HepG2 (cell line): ENCODE measurements around the gene EZH2. TPM values are rescaled to one million over a fixed set of nuclear protein-coding genes. Genes with fewer than 3 reads are reported as not detected.

ENCODE experiments used
- ATAC-seq: fragments of 200-7000 bp; cut with Tn5 transposase; 3 replicates; pipeline ENCODE4 v1.9.1; 2020; ENCODE audit warnings: mild to moderate bottlenecking, moderate library complexity
- BruUV-seq: library from RNA; stranded (reverse); fragments of 400-500 nt; replicated peaks from 2 replicates; lab custom pipeline; 2021; lab: Mats Ljungman, UMichigan
- CTCF ChIA-PET: fragments of 300-600 bp; formaldehyde crosslinking; extraction: SDS; loops from one replicate; lab custom pipeline; 2021; ENCODE audit warnings: low total read pairs, inconsistent platforms, low intra/inter-chr PET ratio; lab: Yijun Ruan, JAX
- POLR2A ChIA-PET: fragments of 350-600 bp; sonication (Branson Sonifier 250); formaldehyde crosslinking; loops from one replicate; lab custom pipeline; 2020; ENCODE audit warnings: antibody characterized with exemption, inconsistent platforms; lab: Yijun Ruan, JAX
- DNase-seq: peaks from one replicate; pipeline ENCODE4 v3.0.0-alpha.2; 2015; ENCODE audit warnings: low spot score
- FAIRE-seq: peaks from 3 replicates; lab custom pipeline; 2011; peaks lifted over from hg19 to GRCh38; lab: Jason Lieb, UNC
- H2AFZ ChIP-seq: one replicate; pipeline ENCODE4 v1.6.1; 2011; ENCODE audit warnings: low read length, inconsistent platforms
- H3K27ac ChIP-seq: fragments of 300-600 bp; 3 replicates; pipeline ENCODE4 v1.8.0; 2011; ENCODE audit warnings: mixed run types, mild to moderate bottlenecking, mixed read lengths, low read length, inconsistent platforms; ENCODE audit not compliant: insufficient read depth; ENCODE audit errors: extremely low read length
- H3K27me3 ChIP-seq, 2 experiments: fragments of 200-600 bp in 1 of 2; 2 replicates in 1 of 2; 3 replicates in 1 of 2; pipeline versions ENCODE4 v1.6.0 to v1.8.0; 2011; ENCODE audit warnings: low read length in 2 of 2, mild to moderate bottlenecking in 2 of 2, moderate library complexity in 2 of 2, inconsistent platforms in 1 of 2; ENCODE audit not compliant: insufficient read depth in 2 of 2, control insufficient read depth in 1 of 2
- H3K36me3 ChIP-seq, 2 experiments: fragments of 200-600 bp in 1 of 2; replicated peaks in 1 of 2; 2 replicates in 1 of 2; 3 replicates in 1 of 2; pipeline versions ENCODE4 v1.5.1 to v1.8.0; 2011; ENCODE audit warnings: low read length in 2 of 2, inconsistent platforms in 1 of 2; ENCODE audit not compliant: insufficient read depth in 2 of 2, control insufficient read depth in 1 of 2
- H3K4me1 ChIP-seq: 2 replicates; pipeline ENCODE4 v1.5.1; 2012; ENCODE audit warnings: low read length, inconsistent platforms; ENCODE audit not compliant: insufficient read depth
- H3K4me2 ChIP-seq: 2 replicates; pipeline ENCODE4 v1.6.0; 2011; ENCODE audit warnings: low read depth, low read length, inconsistent platforms
- H3K4me3 ChIP-seq, 3 experiments: fragments of 200-600 bp in 1 of 3; sonication (generic), shearing (Covaris generic) in 1 of 3; replicated peaks in 1 of 3; 2 replicates each; pipeline ENCODE4 v1.5.1; 2011 to 2016; ENCODE audit warnings: low read length in 3 of 3, inconsistent platforms in 2 of 3, low read depth in 2 of 3, mild to moderate bottlenecking in 2 of 3, control low read depth in 1 of 3, mixed read lengths in 1 of 3; ENCODE audit not compliant: insufficient read depth in 1 of 3
- H3K79me2 ChIP-seq: one replicate; pipeline ENCODE4 v1.6.1; 2011; ENCODE audit warnings: low read length, inconsistent platforms; ENCODE audit not compliant: insufficient read depth
- H3K9ac ChIP-seq: 2 replicates; pipeline ENCODE4 v1.6.0; 2011; ENCODE audit warnings: mild to moderate bottlenecking, low read depth, low read length, inconsistent platforms; ENCODE audit not compliant: insufficient read depth
- H3K9me3 ChIP-seq: 2 replicates; pipeline ENCODE4 v1.5.1; 2012; ENCODE audit warnings: mild to moderate bottlenecking, low read length
- H4K20me1 ChIP-seq: 2 replicates; pipeline ENCODE4 v1.6.0; 2011; ENCODE audit warnings: inconsistent platforms, mild to moderate bottlenecking, low read length, moderate library complexity; ENCODE audit not compliant: insufficient read depth
- FOXP1 ChIP-seq, 2 experiments: fragments of 450-650 bp in 1 of 2; IDR thresholded peaks; 2 replicates each; pipeline ENCODE4 v1.6.1; 2017 to 2018; ENCODE audit warnings: antibody characterized with exemption in 1 of 2
- HNF1B ChIP-seq: sonication (generic); formaldehyde crosslinking; IDR thresholded peaks from 2 replicates; pipeline ENCODE4 v1.5.1; 2020; ENCODE audit warnings: mild to moderate bottlenecking, moderate library complexity, missing genetic modification reagents
- KDM5A ChIP-seq: fragments of 200-600 bp; sonication (generic); IDR thresholded peaks from 2 replicates; pipeline ENCODE4 v1.7.0; 2018; ENCODE audit warnings: antibody characterized with exemption, mild to moderate bottlenecking, low read length, borderline replicate concordance
- MXD4 ChIP-seq: IDR thresholded peaks from 2 replicates; pipeline ENCODE4 v1.6.1; 2016; ENCODE audit warnings: mild to moderate bottlenecking, missing biosample characterization, missing genetic modification reagents
- MZF1 ChIP-seq: sonication (generic); formaldehyde crosslinking; IDR thresholded peaks from 2 replicates; pipeline ENCODE4 v1.8.1; 2023; ENCODE audit warnings: mild to moderate bottlenecking, missing genetic modification reagents, borderline replicate concordance
- NR0B2 ChIP-seq: sonication (generic); formaldehyde crosslinking; IDR thresholded peaks from 2 replicates; pipeline ENCODE4 v1.4.0; 2020; ENCODE audit warnings: mild to moderate bottlenecking, missing genetic modification reagents
- SMAD1 ChIP-seq: sonication (generic); formaldehyde crosslinking; IDR thresholded peaks from 2 replicates; pipeline ENCODE4 v1.4.0; 2020; ENCODE audit warnings: missing genetic modification reagents, low read depth, mild to moderate bottlenecking, borderline replicate concordance
- SP5 ChIP-seq: IDR thresholded peaks from 2 replicates; pipeline ENCODE4 v1.6.1; 2016; ENCODE audit warnings: low read depth, borderline replicate concordance
- ZBTB37 ChIP-seq: sonication (generic); formaldehyde crosslinking; IDR thresholded peaks from 2 replicates; pipeline ENCODE4 v1.4.0; 2020; ENCODE audit warnings: mild to moderate bottlenecking, missing genetic modification reagents
- ZNF33A ChIP-seq: sonication (generic); formaldehyde crosslinking; IDR thresholded peaks from 2 replicates; pipeline ENCODE4 v1.5.1; 2020; ENCODE audit warnings: missing genetic modification reagents, mild to moderate bottlenecking, moderate library complexity, borderline replicate concordance
- ZNF564 ChIP-seq: sonication (generic); formaldehyde crosslinking; IDR thresholded peaks from 2 replicates; pipeline ENCODE4 v1.8.1; 2023; ENCODE audit warnings: mild to moderate bottlenecking, missing genetic modification reagents
- ZNF703 ChIP-seq: sonication (generic); formaldehyde crosslinking; IDR thresholded peaks from 2 replicates; pipeline ENCODE4 v1.5.1; 2020; ENCODE audit warnings: missing genetic modification reagents, mild to moderate bottlenecking, moderate library complexity, borderline replicate concordance
- ZNF800 ChIP-seq: sonication (generic); formaldehyde crosslinking; IDR thresholded peaks from 2 replicates; pipeline ENCODE4 v1.4.0; 2020; ENCODE audit warnings: missing genetic modification reagents
- WGBS: methylation state at CpG from one replicate; pipeline ENCODE4 v1.1.6; 2017; ENCODE audit warnings: low lambda C conversion rate; 5-methylcytosine and 5-hydroxymethylcytosine counted together
- in situ Hi-C: cut with HindIII; loops from 2 replicates; pipeline ENCODE4 v1.10.0; 2017; ENCODE audit warnings: low pct_unique_long_range_greater_than_20kb; ENCODE audit not compliant: extremely low pct_ligation_motif_present
- intact Hi-C: fragments of 100-400 bp; cut with micrococcal nuclease; formaldehyde crosslinking; loops from one replicate; pipeline ENCODE4 v1.10.0; 2022; ENCODE audit not compliant: unreplicated experiment
- polyA plus RNA-seq, 8 experiments: library from polyadenylated mRNA; depleted of rRNA in 3 of 8; stranded (reverse) in 7 of 8; unstranded in 1 of 8; fragments of >200 nt; fragmentation: Illumina TruSeq in 4 of 8; extraction: Trizol in 4 of 8; gene quantifications; 2 replicates each; pipeline versions ENCODE4 v1.2.1 to v1.2.3, GENCODE V29; 2011 to 2016; ENCODE audit warnings: low read depth in 4 of 8, missing spikeins in 1 of 8, mixed read lengths in 1 of 8; ENCODE audit not compliant: insufficient read depth in 1 of 8
- total RNA-seq, 5 experiments: library from RNA; depleted of rRNA; stranded (reverse); fragments of >200 nt; fragmentation: Illumina TruSeq; extraction: Trizol; gene quantifications; 2 replicates each; pipeline ENCODE4 v1.2.3, GENCODE V29; 2016; ENCODE audit warnings: low read depth in 1 of 5

Gene EZH2
- total and polyA plus RNA-seq, 2 of the 13 experiments (the other 11 are each of a cell fraction or from before 2014, with no cell fraction given): 26.0 to 34.3 TPM

GRCh38 chr7:148856891-148857290, 27.2 kb downstream of the EZH2 start:
- H3K36me3 ChIP-seq: no peaks in the 10 kb centered on the region
- no peaks in the 10 kb centered on the region for H3K9me3 ChIP-seq
- DNase-seq: no peak
- no peaks in the 10 kb centered on the region for H3K27me3 ChIP-seq
- peaks cover 10% of the 10 kb centered on the region for H4K20me1 ChIP-seq
- peaks cover 11% of the 10 kb centered on the region for H3K4me1 ChIP-seq
- no peak for ATAC-seq
- TF ChIP-seq FOXP1 (IDR thresholded peaks at IDR 0.05) (no peak), FOXP1 (CRISPR knock-in tag; IDR thresholded peaks at IDR 0.05) (no peak), ZNF703 (CRISPR knock-in tag) (no peak), SP5 (CRISPR knock-in tag) (no peak), ZNF564 (no peak)
- H3K27ac ChIP-seq: no peak overlapping the region
- in situ Hi-C loops: no loop called here
- 90% methylated on average over 5 of the region's 5 CpGs for WGBS
- ChIA-PET CTCF (interaction anchor here (0.8 to 1.5 kb wide), 2 partner anchors 85 to 110 kb away, joined by 3 to 6 read pairs; no protein-coding TSS in a partner anchor), POLR2A (no interaction called here)
- no peak overlapping the region for H3K9ac ChIP-seq
- no peak overlapping the region for H3K4me3 ChIP-seq
- intact Hi-C loops: loop anchor here (1.0 kb wide), 2 partner anchors 85 to 104 kb away; no protein-coding TSS in a partner anchor
- H3K4me2 ChIP-seq: no peak overlapping the region
- no TSS peak for BruUV-seq
- peaks cover 85% of the 10 kb centered on the region for H3K79me2 ChIP-seq
- no peak overlapping the region for H2AFZ ChIP-seq
- no peak for FAIRE-seq

GRCh38 chr7:148856578-148856881, 27.6 kb downstream of the EZH2 start:
- ATAC-seq (peak; percentile 42), FAIRE-seq (no peak), DNase-seq (no peak)
- Histone ChIP-seq H4K20me1 (peaks cover 12% of the 10 kb centered on the region), H3K27me3 (no peaks in the 10 kb centered on the region), H3K36me3 (no peaks in the 10 kb centered on the region), H3K9me3 (no peaks in the 10 kb centered on the region), H3K4me1 (peaks cover 10% of the 10 kb centered on the region), H3K9ac (no peak overlapping the region), H2AFZ (no peak overlapping the region), H3K27ac (no peak overlapping the region), H3K4me2 (no peak overlapping the region), H3K79me2 (peaks cover 85% of the 10 kb centered on the region), H3K4me3 (no peak overlapping the region)
- ChIA-PET CTCF (interaction anchor here (0.8 to 1.5 kb wide), 2 partner anchors 86 to 110 kb away, joined by 3 to 6 read pairs; no protein-coding TSS in a partner anchor), POLR2A (no interaction called here)
- intact Hi-C loops: loop anchor here (1.0 kb wide), 2 partner anchors 86 to 105 kb away; no protein-coding TSS in a partner anchor
- no TSS peak for BruUV-seq
- WGBS: 96% methylated on average over 2 of the region's 2 CpGs
- in situ Hi-C loops: no loop called here
- TF ChIP-seq SMAD1 (CRISPR knock-in tag): no peak
- TF ChIP-seq NR0B2 (CRISPR knock-in tag): no peak
- TF ChIP-seq ZNF33A (CRISPR knock-in tag): no peak
- no peak for TF ChIP-seq KDM5A
- no peak for TF ChIP-seq HNF1B (CRISPR knock-in tag)
- no peak for TF ChIP-seq MXD4 (CRISPR knock-in tag)
- TF ChIP-seq ZBTB37 (CRISPR knock-in tag): no peak
- no peak for TF ChIP-seq MZF1 (CRISPR knock-in tag)
- TF ChIP-seq ZNF800: no peak
